A549 (cell line): ENCODE results near the gene ST14. TPM values are rescaled to one million over a fixed set of nuclear protein-coding genes. Genes with fewer than 3 reads are reported as not detected.
"Not testable (repeated sequence)": the region's sequence is repeated elsewhere in the genome, so short reads cannot be mapped to it uniquely, and the experiment has no call there.

Experiments used
- ATAC-seq, 2 experiments: fragments of 200-7000 bp in 1 of 2; fragments of >200 bp in 1 of 2; cut with Nextera tagmentation in 1 of 2; cut with Tn5 transposase in 1 of 2; 3 replicates each; pipeline versions ENCODE4 v1.8.0 to v1.9.1; 2018 to 2020; ENCODE audit warnings: mild to moderate bottlenecking in 1 of 2, moderate library complexity in 1 of 2
- CTCF ChIA-PET: fragments of 300-600 bp; sonication (Branson Sonifier 250); formaldehyde crosslinking; extraction: SDS; loops from one replicate; lab custom pipeline; 2021; ENCODE audit warnings: antibody characterized with exemption, inconsistent platforms; lab: Yijun Ruan, JAX
- POLR2A ChIA-PET: fragments of 350-600 bp; formaldehyde crosslinking; extraction: SDS; loops from one replicate; lab custom pipeline; 2021; ENCODE audit warnings: antibody characterized with exemption, inconsistent platforms; lab: Yijun Ruan, JAX
- DNase-seq, 2 experiments: peaks; one replicate each; pipeline versions ENCODE4 v3.0.0 to v3.0.0-alpha.2; 2011 to 2016; ENCODE audit warnings: low read depth in 1 of 2, low spot score in 1 of 2
- FAIRE-seq: peaks from 2 replicates; lab custom pipeline; 2011; peaks lifted over from hg19 to GRCh38; lab: Jason Lieb, UNC
- H3K27ac ChIP-seq, 2 experiments: fragments of >200 bp; sonication (Bioruptor Twin); formaldehyde crosslinking; 3 replicates each; pipeline ENCODE4 v1.5.1; 2016 to 2017
- H3K4me1 ChIP-seq: fragments of >200 bp; sonication (Bioruptor Twin); formaldehyde crosslinking; 3 replicates; pipeline ENCODE4 v1.6.1; 2016
- H3K4me2 ChIP-seq: fragments of >200 bp; sonication (Bioruptor Twin); formaldehyde crosslinking; 3 replicates; pipeline ENCODE4 v1.6.1; 2016
- H3K4me3 ChIP-seq: fragments of >200 bp; sonication (Bioruptor Twin); formaldehyde crosslinking; 3 replicates; pipeline ENCODE4 v1.5.1; 2016
- H3K9me3 ChIP-seq: fragments of >200 bp; sonication (Bioruptor Twin); formaldehyde crosslinking; 3 replicates; pipeline ENCODE4 v1.6.1; 2016
- ATOH8 ChIP-seq: fragments of 250-450 bp; sonication (Bioruptor Pico); IDR thresholded peaks from 2 replicates; pipeline ENCODE4 v1.5.0; 2020; ENCODE audit warnings: low read depth, mild to moderate bottlenecking, moderate library complexity
- BCL3 ChIP-seq: fragments of >200 bp; sonication (Bioruptor Twin); formaldehyde crosslinking; IDR thresholded peaks from 3 replicates; pipeline ENCODE4 v1.6.1; 2016
- CBX2 ChIP-seq: fragments of 200-600 bp; sonication (generic); IDR thresholded peaks from 2 replicates; pipeline ENCODE4 v1.6.1; 2016; ENCODE audit warnings: low read depth, mild to moderate bottlenecking, borderline replicate concordance
- CBX8 ChIP-seq: fragments of 200-600 bp; sonication (generic); IDR thresholded peaks from 2 replicates; pipeline ENCODE4 v1.6.1; 2016
- CEBPB ChIP-seq, 2 experiments: fragments of >200 bp in 1 of 2; sonication (Bioruptor Twin) in 1 of 2; formaldehyde crosslinking in 1 of 2; IDR thresholded peaks; 2 replicates each; pipeline ENCODE4 v1.6.1; 2012 to 2016
- CHD4 ChIP-seq: fragments of 200-600 bp; sonication (generic); IDR thresholded peaks from 2 replicates; pipeline ENCODE4 v1.6.1; 2016; ENCODE audit warnings: antibody characterized with exemption, mild to moderate bottlenecking, borderline replicate concordance
- EP300 ChIP-seq, 2 experiments: fragments of >200 bp; sonication (Bioruptor Twin); formaldehyde crosslinking; IDR thresholded peaks; 2 replicates in 1 of 2; 3 replicates in 1 of 2; pipeline ENCODE4 v1.6.1; 2016 to 2017
- ESRRA ChIP-seq: fragments of 150-350 bp; IDR thresholded peaks from 2 replicates; pipeline ENCODE4 v1.6.1; 2014; ENCODE audit warnings: mild to moderate bottlenecking, low read length, borderline replicate concordance
- HDAC2 ChIP-seq: fragments of 200-600 bp; sonication (generic); IDR thresholded peaks from 2 replicates; pipeline ENCODE4 v1.6.1; 2016
- HEYL ChIP-seq: fragments of 250-450 bp; sonication (Bioruptor Pico); IDR thresholded peaks from 2 replicates; pipeline ENCODE4 v1.8.0; 2021; ENCODE audit warnings: mild to moderate bottlenecking, moderate library complexity
- HOXA7 ChIP-seq: fragments of 250-450 bp; sonication (Bioruptor Pico); IDR thresholded peaks from 2 replicates; pipeline ENCODE4 v1.5.0; 2020; ENCODE audit warnings: mild to moderate bottlenecking, moderate library complexity
- JUNB ChIP-seq: fragments of >200 bp; sonication (Bioruptor Twin); formaldehyde crosslinking; IDR thresholded peaks from 2 replicates; pipeline ENCODE4 v1.6.1; 2016
- MYC ChIP-seq: IDR thresholded peaks from 2 replicates; pipeline ENCODE4 v1.6.1; 2012; ENCODE audit warnings: mild to moderate bottlenecking, inconsistent platforms, low read length, improper control_type of control experiment, borderline replicate concordance
- NFE2L2 ChIP-seq: fragments of 150-350 bp; conservative IDR thresholded peaks from 2 replicates; pipeline ENCODE4 v1.6.1; 2014; ENCODE audit warnings: low read length
- PHF8 ChIP-seq: fragments of 200-600 bp; sonication (generic); IDR thresholded peaks from 2 replicates; pipeline ENCODE4 v1.6.1; 2016; ENCODE audit warnings: low read depth, mild to moderate bottlenecking, antibody characterized with exemption, moderate library complexity, borderline replicate concordance
- RARB ChIP-seq: fragments of 250-450 bp; sonication (Bioruptor Pico); IDR thresholded peaks from 2 replicates; pipeline ENCODE4 v1.8.0; 2021; ENCODE audit warnings: mild to moderate bottlenecking, moderate library complexity
- RNF2 ChIP-seq: fragments of 200-600 bp; sonication (generic); IDR thresholded peaks from 2 replicates; pipeline ENCODE4 v1.6.1; 2016; ENCODE audit warnings: low read depth, mild to moderate bottlenecking, antibody characterized with exemption, moderate library complexity, borderline replicate concordance
- ZFP36 ChIP-seq: fragments of 450-650 bp; IDR thresholded peaks from 2 replicates; pipeline ENCODE4 v1.6.1; 2014; ENCODE audit warnings: borderline replicate concordance; ENCODE audit not compliant: partially characterized antibody
- WGBS: methylation state at CpG from one replicate; pipeline ENCODE4 v1.1.6; 2017; ENCODE audit errors: missing lambda C conversion rate; 5-methylcytosine and 5-hydroxymethylcytosine counted together
- polyA plus RNA-seq, 4 experiments: library from polyadenylated mRNA; depleted of rRNA in 3 of 4; stranded (reverse); fragments of >200 nt; fragmentation: RNase III in 1 of 4; extraction: RNeasy Plus Mini Kit Qiagen cat#74134 plus additional on column Dnase treatment in 1 of 4; gene quantifications; 2 replicates in 3 of 4; 3 replicates in 1 of 4; pipeline ENCODE4 v1.2.3, GENCODE V29; 2011 to 2017
- TF ChIP-seq, protein P1 (sequence below): IDR thresholded peaks from 2 replicates; pipeline ENCODE4 v1.6.1; 2012
- TF ChIP-seq, protein P2 (sequence below): IDR thresholded peaks from 2 replicates; pipeline ENCODE4 v1.6.1; 2012

Gene ST14
- polyA plus RNA-seq, 2 of the 4 experiments (the other 2 are of a cell fraction) = 0.05 to 0.17 TPM

GRCh38 chr11:130170345-130170744 is 10.8 kb downstream of the ST14 start:
- POLR2A ChIA-PET = no interaction called here
- FAIRE-seq (no peak), DNase-seq (no peak), ATAC-seq (no peak)
- Histone ChIP-seq H3K4me2 (no peak overlapping the region), H3K27ac (no peak overlapping the region), H3K4me3 (no peak overlapping the region), H3K9me3 (no peaks in the 10 kb centered on the region; the same call in 2 of the 3 replicates), H3K4me1 (peaks cover 18% of the 10 kb centered on the region)
- TF ChIP-seq RARB (CRISPR knock-in tag) (no peak), HOXA7 (CRISPR knock-in tag) (no peak), RNF2 (no peak), ATOH8 (CRISPR knock-in tag) (no peak), JUNB (no peak)
- CTCF ChIA-PET = interaction anchor here (1.1 kb wide), 1 partner anchor 247 kb away, joined by 4 read pairs; no protein-coding TSS in a partner anchor
- WGBS = 86% methylated on average over 8 of the region's 8 CpGs

- TF ChIP-seq MYC = no peak
- no peak for TF ChIP-seq NFE2L2
- TF ChIP-seq, protein P1, sequence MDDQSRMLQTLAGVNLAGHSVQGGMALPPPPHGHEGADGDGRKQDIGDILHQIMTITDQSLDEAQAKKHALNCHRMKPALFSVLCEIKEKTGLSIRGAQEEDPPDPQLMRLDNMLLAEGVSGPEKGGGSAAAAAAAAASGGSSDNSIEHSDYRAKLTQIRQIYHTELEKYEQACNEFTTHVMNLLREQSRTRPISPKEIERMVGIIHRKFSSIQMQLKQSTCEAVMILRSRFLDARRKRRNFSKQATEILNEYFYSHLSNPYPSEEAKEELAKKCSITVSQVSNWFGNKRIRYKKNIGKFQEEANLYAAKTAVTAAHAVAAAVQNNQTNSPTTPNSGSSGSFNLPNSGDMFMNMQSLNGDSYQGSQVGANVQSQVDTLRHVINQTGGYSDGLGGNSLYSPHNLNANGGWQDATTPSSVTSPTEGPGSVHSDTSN = no peak
- TF ChIP-seq, protein P2, sequence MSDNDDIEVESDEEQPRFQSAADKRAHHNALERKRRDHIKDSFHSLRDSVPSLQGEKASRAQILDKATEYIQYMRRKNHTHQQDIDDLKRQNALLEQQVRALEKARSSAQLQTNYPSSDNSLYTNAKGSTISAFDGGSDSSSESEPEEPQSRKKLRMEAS = no peak
- no peak for TF ChIP-seq ESRRA
- no peak for TF ChIP-seq CHD4
- no peak for TF ChIP-seq BCL3
- no peak for TF ChIP-seq CBX2
- TF ChIP-seq PHF8 = no peak
- no peak for TF ChIP-seq HEYL (CRISPR knock-in tag)
- no peak for TF ChIP-seq CEBPB (IDR thresholded peaks at IDR 0.05)
- no peak for TF ChIP-seq JUNB
- TF ChIP-seq RARB (CRISPR knock-in tag) = no peak
- TF ChIP-seq CBX8 = no peak
- TF ChIP-seq HDAC2 = no peak
- no peak for TF ChIP-seq ZFP36
- TF ChIP-seq EP300 (IDR thresholded peaks at IDR 0.05) = no peak
- H3K4me2 ChIP-seq = no peak overlapping the region
- DNase-seq = no peak
- CTCF ChIA-PET = no interaction called here
- no peak for FAIRE-seq
- peaks cover 10% of the 10 kb centered on the region for H3K4me1 ChIP-seq
- H3K9me3 ChIP-seq = no peaks in the 10 kb centered on the region; the same call in 2 of the 3 replicates
- ATAC-seq = no peak
- no peak overlapping the region for H3K4me3 ChIP-seq
- no peak overlapping the region for H3K27ac ChIP-seq
- POLR2A ChIA-PET = no interaction called here
- 41% methylated on average over 5 of the region's 5 CpGs for WGBS
Measured at GRCh38 chr11:130171534-130171933, 12.0 kb downstream of the ST14 start.

DNA sequence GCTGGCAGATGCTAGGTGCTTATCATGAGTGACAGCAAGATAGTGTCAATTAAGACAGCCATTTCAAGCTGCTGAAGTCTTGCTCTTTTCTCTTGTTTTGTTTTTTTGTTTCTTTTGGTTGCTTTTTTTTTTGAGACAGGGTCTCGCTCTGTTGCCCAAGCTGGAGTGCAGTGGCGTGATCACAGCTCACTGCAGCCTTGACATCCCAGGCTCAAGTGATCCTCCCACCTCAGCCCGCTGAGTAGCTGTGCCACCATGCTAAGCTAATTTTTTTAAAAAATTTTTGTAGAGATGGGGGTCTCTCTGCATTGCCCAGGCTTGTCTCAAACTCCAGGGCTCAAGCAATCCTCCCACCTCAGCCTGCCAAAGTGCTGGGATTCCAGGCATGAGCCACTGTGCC is 12.4 kb downstream of the ST14 start:
- POLR2A ChIA-PET = not testable (repeated sequence)
- CTCF ChIA-PET = interaction anchor here (0.6 to 0.7 kb wide), 2 partner anchors 9 to 41 kb away, joined by 3 read pairs; no protein-coding TSS in a partner anchor

More for the DNA sequence above, 12.4 kb downstream of the ST14 start:
- not testable (repeated sequence) for H3K4me2 ChIP-seq, FAIRE-seq, H3K27ac ChIP-seq, ATAC-seq, H3K4me1 ChIP-seq, H3K4me3 ChIP-seq, H3K9me3 ChIP-seq, DNase-seq
- WGBS = 96% methylated on average over 3 of the region's 3 CpGs
